CD4-positive, alpha-beta T cell (primary cell): ENCODE measurements around the gene SLC27A5. TPM values are rescaled to one million over a fixed set of nuclear protein-coding genes. Genes with fewer than 3 reads are reported as not detected.

Experiments used
- ATAC-seq: fragments of 200-7000 bp; cut with Tn5 transposase; one replicate; pipeline ENCODE4 v1.10.0; 2022; ENCODE audit warnings: mild to moderate bottlenecking; ENCODE audit not compliant: poor library complexity
- CTCF ChIA-PET: fragments of 350-600 bp; sonication (Branson Sonifier 250); formaldehyde crosslinking; loops from one replicate; lab custom pipeline; 2021; ENCODE audit warnings: antibody characterized with exemption, inconsistent platforms; lab: Charles Lee
- POLR2A ChIA-PET: fragments of 350-600 bp; sonication (Branson Sonifier 250); formaldehyde crosslinking; loops from one replicate; lab custom pipeline; 2021; ENCODE audit warnings: antibody characterized with exemption, inconsistent platforms; lab: Charles Lee
- DNase-seq, 14 experiments: peaks; one replicate each; pipeline ENCODE4 v3.0.0-alpha.2; 2013 to 2020; ENCODE audit warnings: mixed read lengths in 2 of 14
- H3K27ac ChIP-seq, 2 donors: one replicate each; pipeline versions ENCODE4 v1.5.1 to v1.7.0; 2013; ENCODE audit warnings: low read length in 2 of 2, low read depth in 1 of 2, mild to moderate bottlenecking in 1 of 2
- H3K27me3 ChIP-seq, 2 experiments: 1 replicate in 1 of 2; 2 replicates in 1 of 2; pipeline versions ENCODE4 v1.6.1 to v1.7.0; 2013; ENCODE audit warnings: low read length in 2 of 2, control low read depth in 1 of 2, mild to moderate bottlenecking in 1 of 2, moderate library complexity in 1 of 2; ENCODE audit not compliant: insufficient read depth in 2 of 2, control insufficient read depth in 1 of 2
- H3K36me3 ChIP-seq: one replicate; pipeline ENCODE4 v1.6.1; 2013; ENCODE audit warnings: low read length, control low read depth; ENCODE audit not compliant: insufficient read depth
- H3K4me1 ChIP-seq: one replicate; pipeline ENCODE4 v1.6.1; 2013; ENCODE audit warnings: low read length, control low read depth; ENCODE audit not compliant: insufficient read depth
- H3K4me3 ChIP-seq: one replicate; pipeline ENCODE4 v1.5.1; 2013; ENCODE audit warnings: mild to moderate bottlenecking, low read length, moderate library complexity
- H3K9me3 ChIP-seq, 2 experiments: 1 replicate in 1 of 2; 2 replicates in 1 of 2; pipeline versions ENCODE4 v1.6.1 to v1.7.0; 2013; ENCODE audit warnings: low read length in 2 of 2, mild to moderate bottlenecking in 2 of 2, control low read depth in 1 of 2, moderate library complexity in 1 of 2; ENCODE audit not compliant: control insufficient read depth in 1 of 2, insufficient read depth in 1 of 2
- H3K27ac Mint-ChIP-seq: one replicate; pipeline ENCODE4 v1.8.0; 2020; ENCODE audit warnings: mixed read lengths
- H3K27me3 Mint-ChIP-seq: one replicate; pipeline ENCODE4 v1.8.0; 2021; ENCODE audit warnings: mixed read lengths
- H3K36me3 Mint-ChIP-seq: one replicate; pipeline ENCODE4 v1.8.0; 2021; ENCODE audit warnings: low read depth, mixed read lengths
- H3K4me1 Mint-ChIP-seq: one replicate; pipeline ENCODE4 v1.8.0; 2021; ENCODE audit warnings: low read depth, mixed read lengths
- H3K4me3 Mint-ChIP-seq: one replicate; pipeline ENCODE4 v1.8.0; 2020; ENCODE audit warnings: mild to moderate bottlenecking, mixed read lengths
- H3K9me3 Mint-ChIP-seq: one replicate; pipeline ENCODE4 v1.8.0; 2020; ENCODE audit warnings: mixed read lengths
- intact Hi-C, 2 experiments: fragments of 100-400 bp; cut with DNase I in 1 of 2; cut with micrococcal nuclease in 1 of 2; formaldehyde crosslinking; loops; one replicate each; pipeline versions ENCODE4 v1.15.1 to v1.9.0; 2023 to 2025; cut with DNase I, micrococcal nuclease
- total RNA-seq, 174 experiments: library from RNA in 2 of 174; stranded (reverse) in 2 of 174; gene quantifications; one replicate each; pipeline ENCODE4 v1.2.3 and lab custom pipeline; 2021 to 2026
- TF ChIP-seq, protein P1 (sequence below): fragments of 200-600 bp; IDR thresholded peaks from one replicate; pipeline ENCODE4 v1.8.0; 2022; ENCODE audit warnings: antibody characterized with exemption, mild to moderate bottlenecking

SLC27A5 gene
- total RNA-seq, 2 experiments from 2014 or later = 3.5 to 4.8 TPM

DNA sequence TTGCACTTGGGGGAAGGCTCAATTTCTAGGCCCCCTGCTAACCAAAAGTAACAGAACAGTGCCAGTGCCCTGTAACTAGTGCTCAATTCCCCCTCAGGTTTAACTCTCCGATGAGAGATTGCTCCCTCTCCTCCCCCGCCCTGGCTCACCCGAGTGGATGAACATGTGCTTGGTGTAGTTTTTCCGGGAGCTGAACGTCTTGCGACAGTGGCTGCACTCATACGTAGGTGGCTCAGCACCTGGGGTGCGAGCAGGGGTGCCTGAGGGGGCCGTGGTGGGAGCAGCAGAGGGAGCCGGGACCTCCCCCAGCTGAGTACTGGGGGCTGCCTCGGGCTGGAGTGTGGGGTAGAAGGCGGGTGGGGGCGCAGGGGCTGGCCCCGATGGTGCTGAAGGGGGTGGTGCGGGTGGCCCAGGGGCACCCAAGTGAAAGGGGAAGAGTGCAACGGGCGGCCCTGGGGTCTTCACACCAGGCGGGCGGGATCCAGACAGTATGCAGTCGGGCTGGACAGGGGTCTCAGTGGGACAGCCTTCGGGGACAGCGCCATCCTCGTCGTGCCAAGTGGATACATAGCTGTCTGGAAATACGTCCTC lies 4.5 kb upstream of the SLC27A5 start:
- ATAC-seq (no peak), DNase-seq (no peak)
- Mint-ChIP-seq H3K4me3 (no peak overlapping the region), H3K4me1 (peaks cover 53% of the 10 kb centered on the region), H3K27me3 (no peaks in the 10 kb centered on the region), H3K27ac (peak overlapping the region; percentile 78), H3K36me3 (peaks cover 30% of the 10 kb centered on the region), H3K9me3 (no peaks in the 10 kb centered on the region)
- TF ChIP-seq, protein P1, sequence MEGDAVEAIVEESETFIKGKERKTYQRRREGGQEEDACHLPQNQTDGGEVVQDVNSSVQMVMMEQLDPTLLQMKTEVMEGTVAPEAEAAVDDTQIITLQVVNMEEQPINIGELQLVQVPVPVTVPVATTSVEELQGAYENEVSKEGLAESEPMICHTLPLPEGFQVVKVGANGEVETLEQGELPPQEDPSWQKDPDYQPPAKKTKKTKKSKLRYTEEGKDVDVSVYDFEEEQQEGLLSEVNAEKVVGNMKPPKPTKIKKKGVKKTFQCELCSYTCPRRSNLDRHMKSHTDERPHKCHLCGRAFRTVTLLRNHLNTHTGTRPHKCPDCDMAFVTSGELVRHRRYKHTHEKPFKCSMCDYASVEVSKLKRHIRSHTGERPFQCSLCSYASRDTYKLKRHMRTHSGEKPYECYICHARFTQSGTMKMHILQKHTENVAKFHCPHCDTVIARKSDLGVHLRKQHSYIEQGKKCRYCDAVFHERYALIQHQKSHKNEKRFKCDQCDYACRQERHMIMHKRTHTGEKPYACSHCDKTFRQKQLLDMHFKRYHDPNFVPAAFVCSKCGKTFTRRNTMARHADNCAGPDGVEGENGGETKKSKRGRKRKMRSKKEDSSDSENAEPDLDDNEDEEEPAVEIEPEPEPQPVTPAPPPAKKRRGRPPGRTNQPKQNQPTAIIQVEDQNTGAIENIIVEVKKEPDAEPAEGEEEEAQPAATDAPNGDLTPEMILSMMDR = no peak
- Histone ChIP-seq H3K36me3 (peaks cover 19% of the 10 kb centered on the region), H3K4me3 (no peak overlapping the region), H3K27me3 (no peaks in the 10 kb centered on the region), H3K9me3 (no peaks in the 10 kb centered on the region), H3K4me1 (peaks cover 64% of the 10 kb centered on the region), H3K27ac (no peak overlapping the region)
- intact Hi-C loops = loop anchor here in 1 of 2 experiments (5.0 kb wide), 2 partner anchors 189 to 209 kb away; partner anchors contain the start of genes ERVK3-1 and ZSCAN22
- ChIA-PET CTCF (no interaction called here), POLR2A (interaction anchor here (1.9 kb wide), 1 partner anchor 60 kb away, joined by 5 read pairs; no protein-coding TSS in a partner anchor)

DNA sequence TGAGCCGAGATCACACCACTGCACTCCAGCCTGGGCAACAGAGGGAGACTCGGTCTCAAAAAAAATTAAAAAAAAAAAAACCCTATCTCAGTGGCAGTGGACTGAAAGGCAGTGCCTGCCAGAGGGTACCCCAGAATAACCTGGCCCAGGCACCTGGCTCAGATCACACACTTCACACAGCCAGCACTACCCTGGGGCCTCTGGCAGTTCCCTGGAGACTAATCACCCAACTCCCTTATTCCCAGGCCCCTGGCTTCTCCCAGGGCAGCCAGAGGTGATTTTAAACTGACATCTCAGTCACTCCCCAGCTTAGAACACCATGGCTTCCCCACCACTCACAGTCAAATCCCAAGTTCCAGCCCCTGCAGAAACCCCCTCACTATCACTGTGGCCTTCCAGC lies 3.5 kb upstream of the SLC27A5 start:
- no peak overlapping the region for H3K4me3 ChIP-seq
- DNase-seq (no peak), ATAC-seq (no peak)
- Mint-ChIP-seq H3K9me3 (no peaks in the 10 kb centered on the region), H3K36me3 (peaks cover 30% of the 10 kb centered on the region), H3K27ac (peak overlapping the region; percentile 78), H3K4me3 (peak overlapping the region; percentile 48), H3K4me1 (peaks cover 49% of the 10 kb centered on the region), H3K27me3 (no peaks in the 10 kb centered on the region)
- POLR2A ChIA-PET = no interaction called here
- no peaks in the 10 kb centered on the region for H3K9me3 ChIP-seq
- intact Hi-C loops = loop anchor here (2.0 to 5.0 kb wide), 3 partner anchors 60 to 208 kb away; partner anchors contain the start of genes ERVK3-1 (in 1 of the 2) and ZSCAN22 (in 1 of the 2)
- CTCF ChIA-PET = interaction anchor here (3.5 kb wide), 1 partner anchor 66 kb away, joined by 14 read pairs; no protein-coding TSS in a partner anchor
- TF ChIP-seq, protein P1 = no peak
- no peaks in the 10 kb centered on the region for H3K27me3 ChIP-seq
- H3K36me3 ChIP-seq = peaks cover 19% of the 10 kb centered on the region
- H3K27ac ChIP-seq = no peak overlapping the region
- peaks cover 63% of the 10 kb centered on the region for H3K4me1 ChIP-seq

DNA sequence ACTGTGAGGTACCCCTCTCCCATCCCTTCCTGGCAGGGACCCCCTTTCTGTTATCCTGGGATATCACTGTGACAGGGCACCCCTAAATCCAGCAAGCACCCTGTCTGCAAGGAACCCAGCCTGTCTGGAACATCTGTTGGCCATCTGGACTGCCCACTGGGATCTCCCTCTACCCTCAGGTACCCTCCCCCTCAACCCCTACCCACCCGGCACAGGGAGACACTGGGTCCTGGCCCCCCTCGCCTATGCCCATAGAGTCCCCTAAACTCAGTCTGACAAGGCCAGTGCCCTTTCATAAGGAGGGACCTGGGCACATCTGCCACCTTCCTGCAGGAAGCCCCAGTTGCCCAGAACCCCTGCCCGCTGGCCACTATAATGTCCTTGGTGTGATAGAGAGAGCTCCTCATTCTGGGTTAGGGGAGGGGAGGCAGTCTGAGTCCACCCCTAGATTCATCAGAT lies 2.8 kb upstream of the SLC27A5 start:
- Mint-ChIP-seq H3K36me3 (peaks cover 26% of the 10 kb centered on the region), H3K9me3 (no peaks in the 10 kb centered on the region), H3K27me3 (no peaks in the 10 kb centered on the region), H3K4me1 (peaks cover 43% of the 10 kb centered on the region), H3K4me3 (peak overlapping the region; percentile 38), H3K27ac (peak overlapping the region; percentile 78)
- intact Hi-C loops = loop anchor here (1.0 to 5.0 kb wide), 4 partner anchors 60 to 207 kb away; partner anchors contain the start of genes ERVK3-1 (in 1 of the 2) and ZSCAN22 (in 1 of the 2)
- Histone ChIP-seq H3K9me3 (no peaks in the 10 kb centered on the region), H3K27ac (no peak overlapping the region), H3K27me3 (no peaks in the 10 kb centered on the region), H3K4me3 (peak overlapping the region; percentile 41), H3K36me3 (peaks cover 19% of the 10 kb centered on the region), H3K4me1 (peaks cover 56% of the 10 kb centered on the region)
- ChIA-PET CTCF (interaction anchor here (0.6 to 3.5 kb wide), 21 partner anchors 8 to 286 kb away, joined by 3 to 15 read pairs (median 4); partner anchors contain the start of genes CHMP2A, TRIM28, UBE2M and ZNF324B), POLR2A (interaction anchor here (1.0 to 1.6 kb wide), 9 partner anchors 29 to 106 kb away, joined by 4 to 12 read pairs (median 7); partner anchors contain the start of genes CHMP2A, TRIM28, ZNF446 and ZNF584)
- ATAC-seq (no peak), DNase-seq (no peak)
- TF ChIP-seq, protein P1 = no peak
